Hepatocyte (in vitro differentiated cells): Measurements from ENCODE around the gene DLX1. TPM values are rescaled to one million over a fixed set of nuclear protein-coding genes. Genes with fewer than 3 reads are reported as not detected.

Source experiments
- DNase-seq: peaks from one replicate; pipeline ENCODE4 v3.0.0-alpha.2; 2016; ENCODE audit warnings: low spot score
- H2AFZ ChIP-seq: fragments of 200-600 bp; sonication (generic); 2 replicates; pipeline ENCODE4 v1.6.0; 2016; ENCODE audit warnings: antibody characterized with exemption, mild to moderate bottlenecking
- H3K27ac ChIP-seq: fragments of 200-600 bp; sonication (generic); 2 replicates; pipeline ENCODE4 v1.5.1; 2016; ENCODE audit warnings: mild to moderate bottlenecking
- H3K27me3 ChIP-seq: fragments of 200-600 bp; sonication (generic); 2 replicates; pipeline ENCODE4 v1.6.1; 2016
- H3K36me3 ChIP-seq: fragments of 200-600 bp; sonication (generic); replicated peaks from 2 replicates; pipeline ENCODE4 v1.5.1; 2016; ENCODE audit warnings: low read depth; ENCODE audit not compliant: insufficient read depth
- H3K4me1 ChIP-seq: fragments of 200-600 bp; sonication (generic); 2 replicates; pipeline ENCODE4 v1.5.1; 2016; ENCODE audit warnings: mild to moderate bottlenecking, moderate library complexity; ENCODE audit not compliant: insufficient read depth
- H3K4me2 ChIP-seq: fragments of 200-600 bp; sonication (generic); 2 replicates; pipeline ENCODE4 v1.6.0; 2016
- H3K4me3 ChIP-seq: fragments of 200-600 bp; sonication (generic); 2 replicates; pipeline ENCODE4 v1.5.1; 2016; ENCODE audit warnings: mild to moderate bottlenecking
- H3K79me2 ChIP-seq: fragments of 200-600 bp; sonication (generic); 2 replicates; pipeline ENCODE4 v1.6.0; 2017; ENCODE audit warnings: mild to moderate bottlenecking
- H3K9me2 ChIP-seq: fragments of 200-600 bp; sonication (generic); replicated peaks from 2 replicates; pipeline ENCODE4 v1.6.0; 2017; ENCODE audit warnings: mild to moderate bottlenecking; ENCODE audit not compliant: insufficient read depth
- H3K9me3 ChIP-seq: fragments of 200-600 bp; sonication (generic); 2 replicates; pipeline ENCODE4 v1.5.1; 2016; ENCODE audit warnings: low read depth, mild to moderate bottlenecking
- H4K20me1 ChIP-seq: fragments of 200-600 bp; sonication (generic); 2 replicates; pipeline ENCODE4 v1.6.0; 2016; ENCODE audit warnings: mild to moderate bottlenecking; ENCODE audit not compliant: insufficient read depth, poor library complexity, severe bottlenecking
- CTCF ChIP-seq: fragments of 200-600 bp; sonication (generic); IDR thresholded peaks from 2 replicates; pipeline ENCODE4 v1.5.1; 2016; ENCODE audit warnings: antibody characterized with exemption, mild to moderate bottlenecking; ENCODE audit not compliant: poor library complexity
- EZH2 ChIP-seq: fragments of 200-600 bp; sonication (generic); IDR thresholded peaks from 2 replicates; pipeline ENCODE4 v1.6.1; 2016; ENCODE audit warnings: antibody characterized with exemption, mild to moderate bottlenecking, borderline replicate concordance
- EZH2phosphoT487 ChIP-seq: fragments of 200-600 bp; sonication (generic); IDR thresholded peaks from one replicate; pipeline ENCODE4 v1.6.1; 2018; ENCODE audit warnings: antibody characterized with exemption, mild to moderate bottlenecking, low read depth, moderate library complexity; ENCODE audit not compliant: unreplicated experiment, severe bottlenecking
- WGBS: methylation state at CpG from one replicate; pipeline ENCODE4 v1.1.6; 2016; ENCODE audit warnings: low lambda C conversion rate; ENCODE audit errors: missing lambda C conversion rate; 5-methylcytosine and 5-hydroxymethylcytosine counted together
- polyA plus RNA-seq: library from polyadenylated mRNA; unstranded; fragments of >200 nt; fragmentation: Nextera tagmentation; extraction: Ambion mirVana; gene quantifications from 2 replicates; pipeline ENCODE4 v1.2.1, GENCODE V29; 2016
- total RNA-seq: library from RNA; depleted of rRNA; stranded (reverse); fragments of >200 nt; gene quantifications from 2 replicates; pipeline ENCODE4 v1.2.3, GENCODE V29; 2014

Gene DLX1
- total and polyA plus RNA-seq, 2 experiments from 2014 or later: not detected

GRCh38 chr2:172062402-172063004, 22.8 kb upstream of the DLX1 start:
- Histone ChIP-seq H3K79me2 (no peaks in the 10 kb centered on the region), H2AFZ (no peak overlapping the region), H3K27me3 (no peaks in the 10 kb centered on the region), H3K4me2 (no peak overlapping the region), H3K4me3 (no peak overlapping the region), H3K4me1 (no peaks in the 10 kb centered on the region), H3K9me2 (no peaks in the 10 kb centered on the region), H4K20me1 (no peaks in the 10 kb centered on the region), H3K9me3 (no peaks in the 10 kb centered on the region), H3K27ac (no peak overlapping the region), H3K36me3 (no peaks in the 10 kb centered on the region)
- no peak for DNase-seq
- no peak for TF ChIP-seq EZH2phosphoT487
- no peak for TF ChIP-seq EZH2
- TF ChIP-seq CTCF: no peak
- WGBS: 90% methylated on average over 1 of the region's 1 CpG

- Histone ChIP-seq H3K4me3 (no peak overlapping the region), H3K27ac (no peak overlapping the region), H4K20me1 (no peaks in the 10 kb centered on the region), H3K9me2 (no peaks in the 10 kb centered on the region), H3K9me3 (no peaks in the 10 kb centered on the region), H2AFZ (no peak overlapping the region), H3K79me2 (no peaks in the 10 kb centered on the region), H3K27me3 (no peaks in the 10 kb centered on the region), H3K36me3 (no peaks in the 10 kb centered on the region), H3K4me2 (no peak overlapping the region), H3K4me1 (no peaks in the 10 kb centered on the region)
- TF ChIP-seq EZH2: no peak
- no peak for TF ChIP-seq EZH2phosphoT487
- no peak for TF ChIP-seq CTCF
- 85% methylated on average over 9 of the region's 9 CpGs for WGBS
- no peak for DNase-seq
Measured at GRCh38 chr2:172063446-172063845, 21.9 kb upstream of the DLX1 start.

GRCh38 chr2:172065111-172065510, 20.2 kb upstream of the DLX1 start:
- DNase-seq: no peak
- H3K4me2 ChIP-seq: no peak overlapping the region
- no peaks in the 10 kb centered on the region for H3K9me3 ChIP-seq
- H3K27ac ChIP-seq: no peak overlapping the region
- H4K20me1 ChIP-seq: no peaks in the 10 kb centered on the region
- no peaks in the 10 kb centered on the region for H3K79me2 ChIP-seq
- no peak for TF ChIP-seq EZH2
- no peak for TF ChIP-seq EZH2phosphoT487
- TF ChIP-seq CTCF: no peak
- no peaks in the 10 kb centered on the region for H3K27me3 ChIP-seq
- H3K9me2 ChIP-seq: no peaks in the 10 kb centered on the region
- no peaks in the 10 kb centered on the region for H3K4me1 ChIP-seq
- H3K36me3 ChIP-seq: no peaks in the 10 kb centered on the region
- H2AFZ ChIP-seq: no peak overlapping the region
- 93% methylated on average over 4 of the region's 4 CpGs for WGBS
- H3K4me3 ChIP-seq: no peak overlapping the region
